IPS-18a (cell line): ENCODE data around the gene FAM200B.

Source experiments
- H3K27ac ChIP-seq: one replicate; pipeline ENCODE4 v1.5.1; 2013; ENCODE audit warnings: low read length
- H3K27me3 ChIP-seq: one replicate; pipeline ENCODE4 v1.6.1; 2013; ENCODE audit warnings: mild to moderate bottlenecking, low read length; ENCODE audit not compliant: control insufficient read depth, insufficient read depth
- H3K36me3 ChIP-seq: one replicate; pipeline ENCODE4 v1.6.1; 2013; ENCODE audit warnings: low read depth, low read length; ENCODE audit not compliant: control insufficient read depth
- H3K4me1 ChIP-seq: one replicate; pipeline ENCODE4 v1.6.1; 2013; ENCODE audit warnings: low read depth, low read length; ENCODE audit not compliant: control insufficient read depth
- H3K4me3 ChIP-seq: one replicate; pipeline ENCODE4 v1.5.1; 2013; ENCODE audit warnings: low read length
- H3K9ac ChIP-seq: one replicate; pipeline ENCODE4 v1.6.1; 2013; ENCODE audit warnings: mild to moderate bottlenecking, low read length, moderate library complexity
- H3K9me3 ChIP-seq: one replicate; pipeline ENCODE4 v1.6.1; 2013; ENCODE audit warnings: low read depth, low read length; ENCODE audit not compliant: control insufficient read depth

Gene FAM200B

GRCh38 chr4:15688051-15688450 lies 6.4 kb downstream of the FAM200B start:
- H3K36me3 ChIP-seq, result peaks cover 21% of the 10 kb centered on the region
- peaks cover 37% of the 10 kb centered on the region for H3K4me1 ChIP-seq
- H3K27me3 ChIP-seq, result no peaks in the 10 kb centered on the region
- no peak overlapping the region for H3K9ac ChIP-seq
- no peak overlapping the region for H3K4me3 ChIP-seq
- H3K27ac ChIP-seq, result no peak overlapping the region
- no peaks in the 10 kb centered on the region for H3K9me3 ChIP-seq

- Histone ChIP-seq H3K4me1 (peaks cover 26% of the 10 kb centered on the region), H3K36me3 (peaks cover 21% of the 10 kb centered on the region), H3K27ac (no peak overlapping the region), H3K9me3 (no peaks in the 10 kb centered on the region), H3K27me3 (no peaks in the 10 kb centered on the region), H3K4me3 (no peak overlapping the region), H3K9ac (no peak overlapping the region)
Measured at GRCh38 chr4:15689540-15689939, 7.9 kb downstream of the FAM200B start.

- no peak overlapping the region for H3K9ac ChIP-seq
Measured at GRCh38 chr4:15690020-15690809, 8.6 kb downstream of the FAM200B start.

DNA sequence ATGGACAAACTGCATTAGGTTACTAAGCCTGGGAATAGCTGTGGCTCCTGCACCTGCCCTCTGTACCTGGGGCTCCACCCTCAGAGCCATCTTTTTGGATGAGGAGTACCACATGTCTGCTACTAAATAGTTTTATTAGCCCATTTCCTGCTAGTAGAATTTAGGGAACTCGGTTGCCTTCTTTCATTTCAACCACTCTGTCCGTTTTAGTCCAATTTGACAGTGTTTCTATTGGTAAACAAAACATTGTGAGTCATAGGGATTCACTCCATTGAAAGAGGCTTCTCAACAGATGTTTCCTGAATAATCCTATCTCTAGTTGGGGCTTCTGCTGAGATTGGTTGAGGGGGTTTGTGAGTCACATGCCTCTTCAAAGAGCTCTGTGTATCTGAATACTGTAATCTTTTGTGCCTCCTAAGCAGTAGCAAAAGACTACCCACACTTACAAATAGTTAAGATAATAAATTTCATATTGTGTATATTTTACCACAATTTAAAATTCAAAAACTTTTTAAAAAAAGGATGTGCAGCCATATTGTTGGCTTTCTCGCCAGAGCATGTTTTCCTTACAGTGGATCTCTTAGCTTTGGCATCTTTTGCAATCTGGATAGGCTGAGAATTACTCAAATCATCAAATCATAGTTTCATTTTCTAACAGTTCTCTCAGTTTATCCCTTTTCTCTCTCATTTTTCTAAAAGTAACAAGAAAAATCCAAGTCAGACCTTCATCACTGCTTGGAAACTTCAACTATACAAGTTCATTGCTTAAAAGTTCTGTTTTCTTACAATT lies 9.9 kb downstream of the FAM200B start:
- Histone ChIP-seq H3K4me1 (peaks cover 28% of the 10 kb centered on the region), H3K9me3 (no peaks in the 10 kb centered on the region), H3K36me3 (peaks cover 17% of the 10 kb centered on the region)

More at GRCh38 chr4:15690020-15690809, 8.6 kb downstream of the FAM200B start:
- Histone ChIP-seq H3K36me3 (peaks cover 21% of the 10 kb centered on the region), H3K4me3 (peak overlapping the region; percentile 15), H3K9me3 (no peaks in the 10 kb centered on the region), H3K27ac (no peak overlapping the region), H3K4me1 (peaks cover 25% of the 10 kb centered on the region), H3K27me3 (no peaks in the 10 kb centered on the region)

GRCh38 chr4:15692602-15693001 lies 11.0 kb downstream of the FAM200B start:
- Histone ChIP-seq H3K27me3 (no peaks in the 10 kb centered on the region), H3K4me1 (peaks cover 28% of the 10 kb centered on the region), H3K36me3 (peaks cover 6% of the 10 kb centered on the region), H3K9me3 (no peaks in the 10 kb centered on the region), H3K9ac (no peak overlapping the region), H3K27ac (no peak overlapping the region), H3K4me3 (no peak overlapping the region)

More for the DNA sequence above, 9.9 kb downstream of the FAM200B start:
- no peak overlapping the region for H3K27ac ChIP-seq
- H3K9ac ChIP-seq, result no peak overlapping the region
- no peak overlapping the region for H3K4me3 ChIP-seq
- no peaks in the 10 kb centered on the region for H3K27me3 ChIP-seq

DNA sequence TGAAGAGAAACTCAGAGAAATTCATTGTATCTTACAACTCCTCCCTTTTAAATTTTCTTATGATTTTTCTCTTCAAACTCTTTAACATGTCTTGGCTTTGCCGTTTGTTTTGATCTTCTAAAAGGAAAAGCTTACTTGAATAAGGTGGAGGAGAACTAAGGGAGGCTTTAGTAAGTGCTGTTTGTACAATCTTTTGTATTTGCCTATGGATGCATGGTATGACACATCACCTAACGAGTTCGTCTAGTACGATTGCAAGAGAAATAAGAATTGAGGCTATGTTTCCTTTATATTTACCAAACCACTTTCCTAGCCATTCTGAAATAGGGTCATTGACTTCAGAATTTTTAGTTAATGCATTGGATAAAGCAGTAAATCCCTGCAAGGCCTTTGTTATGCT lies 12.8 kb downstream of the FAM200B start:
- H3K9ac ChIP-seq, result no peak overlapping the region
- H3K27ac ChIP-seq, result no peak overlapping the region
- H3K4me1 ChIP-seq, result peaks cover 28% of the 10 kb centered on the region
- H3K9me3 ChIP-seq, result peaks cover 2% of the 10 kb centered on the region
- H3K4me3 ChIP-seq, result no peak overlapping the region
- H3K27me3 ChIP-seq, result no peaks in the 10 kb centered on the region
- H3K36me3 ChIP-seq, result no peaks in the 10 kb centered on the region

GRCh38 chr4:15695240-15695699 lies 13.6 kb downstream of the FAM200B start:
- Histone ChIP-seq H3K27me3 (no peaks in the 10 kb centered on the region), H3K27ac (no peak overlapping the region), H3K9ac (no peak overlapping the region), H3K9me3 (peaks cover 2% of the 10 kb centered on the region), H3K4me1 (peaks cover 22% of the 10 kb centered on the region), H3K36me3 (no peaks in the 10 kb centered on the region), H3K4me3 (no peak overlapping the region)

DNA sequence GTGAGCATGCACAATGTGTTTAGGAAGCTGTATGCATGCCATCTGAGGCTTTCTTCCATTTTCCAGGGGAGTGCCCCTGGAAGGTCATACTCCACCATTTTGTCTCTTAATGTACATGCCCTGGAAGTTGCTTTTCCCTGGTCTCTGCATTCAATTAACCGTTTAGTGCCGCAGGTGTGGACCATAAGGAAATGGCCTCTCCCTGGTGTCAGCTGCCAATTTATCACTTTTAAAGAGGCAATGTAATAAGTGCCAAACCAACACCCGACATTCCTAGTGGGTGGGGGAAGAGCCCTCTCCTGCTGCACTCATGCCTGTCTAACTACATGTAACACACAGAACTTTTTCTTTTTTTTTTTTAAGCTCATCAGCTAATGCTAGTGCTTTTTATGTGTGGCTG lies 14.1 kb downstream of the FAM200B start:
- Histone ChIP-seq H3K4me3 (no peak overlapping the region), H3K9me3 (peaks cover 2% of the 10 kb centered on the region), H3K36me3 (no peaks in the 10 kb centered on the region), H3K27me3 (no peaks in the 10 kb centered on the region), H3K27ac (no peak overlapping the region), H3K9ac (no peak overlapping the region), H3K4me1 (peaks cover 17% of the 10 kb centered on the region)

DNA sequence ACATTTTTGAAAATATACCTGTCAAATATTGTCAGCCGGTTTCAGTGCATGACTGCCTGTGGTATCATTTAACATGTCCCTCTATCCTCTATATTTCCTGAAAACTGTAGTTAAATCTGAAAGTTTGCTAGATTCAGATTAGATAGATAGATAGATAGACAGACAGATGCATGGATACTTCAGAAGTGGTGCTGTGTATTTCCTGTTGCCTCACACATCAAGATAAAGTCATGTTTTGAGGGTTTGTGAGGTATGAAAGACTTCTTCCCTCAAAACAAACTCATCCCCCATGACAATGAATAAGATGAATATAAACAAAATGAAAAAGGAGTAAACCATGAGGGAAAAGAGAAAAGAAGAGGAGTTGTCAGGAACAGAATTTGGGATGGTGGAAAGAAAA lies 15.2 kb downstream of the FAM200B start:
- peaks cover 12% of the 10 kb centered on the region for H3K4me1 ChIP-seq
- H3K4me3 ChIP-seq, result no peak overlapping the region
- no peak overlapping the region for H3K27ac ChIP-seq
- H3K9ac ChIP-seq, result no peak overlapping the region
- no peaks in the 10 kb centered on the region for H3K27me3 ChIP-seq
- H3K36me3 ChIP-seq, result no peaks in the 10 kb centered on the region
- peaks cover 2% of the 10 kb centered on the region for H3K9me3 ChIP-seq

DNA sequence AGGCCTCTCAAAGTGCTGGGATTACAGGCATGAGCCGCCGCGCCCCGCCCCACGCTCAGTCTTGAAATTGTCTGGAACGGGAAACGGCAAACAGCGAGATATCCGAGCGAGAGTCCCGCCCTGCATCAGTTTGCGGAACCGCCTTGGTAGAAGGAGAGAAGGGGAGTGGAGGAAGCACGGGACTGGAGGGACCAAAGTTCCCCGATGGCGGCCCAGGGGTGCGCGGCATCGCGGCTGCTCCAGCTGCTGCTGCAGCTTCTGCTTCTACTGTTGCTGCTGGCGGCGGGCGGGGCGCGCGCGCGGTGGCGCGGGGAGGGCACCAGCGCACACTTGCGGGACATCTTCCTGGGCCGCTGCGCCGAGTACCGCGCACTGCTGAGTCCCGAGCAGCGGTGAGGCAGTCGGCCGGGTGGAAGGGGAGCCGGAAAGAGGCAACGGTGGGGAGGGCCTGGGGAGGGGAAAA lies 21.3 kb downstream of the FAM200B start, which contains the start of gene BST1:
Gene BST1, plus strand, starts transcription at position 125 of the 463 bp plus-strand sequence. Its CDS starts 80 bp downstream, at position 205.
- no peak within 1 kb of the TSS for H3K9ac ChIP-seq
- H3K36me3 ChIP-seq, result no peaks in the 10 kb centered on the region
- no peak within 1 kb of the TSS for H3K27ac ChIP-seq
- H3K4me3 ChIP-seq, result no peak within 1 kb of the TSS
- peaks cover 2% of the 10 kb centered on the region for H3K9me3 ChIP-seq
- no peaks in the 10 kb centered on the region for H3K27me3 ChIP-seq
- H3K4me1 ChIP-seq, result no peaks in the 10 kb centered on the region

GRCh38 chr4:15703439-15703838 lies 21.8 kb downstream of the FAM200B start:
- Histone ChIP-seq H3K9me3 (peaks cover 2% of the 10 kb centered on the region), H3K4me3 (no peak overlapping the region), H3K9ac (no peak overlapping the region), H3K27ac (no peak overlapping the region), H3K36me3 (no peaks in the 10 kb centered on the region), H3K27me3 (no peaks in the 10 kb centered on the region), H3K4me1 (no peaks in the 10 kb centered on the region)
